HUDEP-2 (cell line): ENCODE data around the gene CYP24A1.
"Not testable (repeated sequence)": the region's sequence is repeated elsewhere in the genome, so short reads cannot be mapped to it uniquely, and the experiment has no call there.

ENCODE experiments used
- DNase-seq, 76 experiments: peaks; one replicate each; lab custom pipeline; 2025; ENCODE audit not compliant: unreplicated experiment in 76 of 76; lab: John Stamatoyannopoulos, UW

CYP24A1 gene

GRCh38 chr20:54138427-54138826 is 35.4 kb downstream of the CYP24A1 start:
- no peak for DNase-seq

- DNase-seq = no peak
Measured at GRCh38 chr20:54137115-54137514, 36.7 kb downstream of the CYP24A1 start.

GRCh38 chr20:54134445-54135220 is 39.2 kb downstream of the CYP24A1 start:
- no peak for DNase-seq

- DNase-seq = no peak
Measured at GRCh38 chr20:54133434-54134427, 40.1 kb downstream of the CYP24A1 start.

GRCh38 chr20:54132612-54133433 is 41.0 kb downstream of the CYP24A1 start:
- DNase-seq = no peak

GRCh38 chr20:54131675-54132611 is 41.8 kb downstream of the CYP24A1 start:
- DNase-seq = no peak

- not testable (repeated sequence) for DNase-seq
Measured at GRCh38 chr20:54131125-54131524, 42.7 kb downstream of the CYP24A1 start.

- no peak for DNase-seq
Measured at GRCh38 chr20:54129350-54129749, 44.4 kb downstream of the CYP24A1 start.

GRCh38 chr20:54127855-54128574 is 45.8 kb downstream of the CYP24A1 start:
- no peak for DNase-seq

- DNase-seq = no peak
Measured at GRCh38 chr20:54126806-54127655, 46.8 kb downstream of the CYP24A1 start.

- DNase-seq = not testable (repeated sequence)
Measured at GRCh38 chr20:54126328-54126727, 47.5 kb downstream of the CYP24A1 start.

GRCh38 chr20:54123587-54124180 is 50.1 kb downstream of the CYP24A1 start:
- DNase-seq = no peak

- no peak for DNase-seq
Measured at GRCh38 chr20:54122681-54123586, 50.9 kb downstream of the CYP24A1 start.

GRCh38 chr20:54122189-54122588 is 51.6 kb downstream of the CYP24A1 start:
- no peak for DNase-seq

GRCh38 chr20:54119744-54120143 is 54.0 kb downstream of the CYP24A1 start:
- no peak for DNase-seq

- DNase-seq = no peak
Measured at GRCh38 chr20:54118220-54119001, 55.4 kb downstream of the CYP24A1 start.
